ENCODE results near the gene IGSF3. TPM values are rescaled to one million over a fixed set of nuclear protein-coding genes. Genes with fewer than 3 reads are reported as not detected.
A peak's percentile ranks its signal among the peaks of the same experiment; 100 is the strongest.

IGSF3 gene
- total RNA-seq, 1 experiment from 2014 or later = 24.9 TPM

GRCh38 chr1:116686723-116687352 is 19.3 kb upstream of the IGSF3 start:
- no peak for DNase-seq (ENCODE audit: low read depth)

- no peak for DNase-seq (ENCODE audit: low read depth)
Measured at GRCh38 chr1:116686175-116686574, 18.6 kb upstream of the IGSF3 start.

- DNase-seq (ENCODE audit: low read depth) = no peak
Measured at GRCh38 chr1:116684575-116684974, 17.0 kb upstream of the IGSF3 start.

GRCh38 chr1:116682641-116683221 is 15.2 kb upstream of the IGSF3 start:
- DNase-seq (ENCODE audit: low read depth) = no peak

GRCh38 chr1:116681343-116681899 is 13.9 kb upstream of the IGSF3 start:
- no peak for DNase-seq (ENCODE audit: low read depth)

GRCh38 chr1:116680752-116681151 is 13.2 kb upstream of the IGSF3 start:
- no peak for DNase-seq (ENCODE audit: low read depth)

GRCh38 chr1:116679828-116680628 is 12.5 kb upstream of the IGSF3 start:
- no peak for DNase-seq (ENCODE audit: low read depth)

GRCh38 chr1:116679091-116679827 is 11.7 kb upstream of the IGSF3 start:
- DNase-seq (ENCODE audit: low read depth) = no peak

GRCh38 chr1:116678732-116679090 is 11.2 kb upstream of the IGSF3 start:
- no peak for DNase-seq (ENCODE audit: low read depth)

GRCh38 chr1:116677474-116678062 is 10.0 kb upstream of the IGSF3 start:
- no peak for DNase-seq (ENCODE audit: low read depth)

- no peak for DNase-seq (ENCODE audit: low read depth)
Measured at GRCh38 chr1:116676291-116676690, 8.8 kb upstream of the IGSF3 start.

GRCh38 chr1:116674751-116675150 is 7.2 kb upstream of the IGSF3 start:
- DNase-seq (ENCODE audit: low read depth) = no peak

GRCh38 chr1:116674011-116674531 is 6.5 kb upstream of the IGSF3 start:
- DNase-seq (ENCODE audit: low read depth) = no peak

- peak; percentile 20 for DNase-seq (ENCODE audit: low read depth)
Measured at GRCh38 chr1:116671912-116672311, 4.4 kb upstream of the IGSF3 start.

- DNase-seq (ENCODE audit: low read depth) = no peak
Measured at GRCh38 chr1:116671072-116671760, 3.7 kb upstream of the IGSF3 start.

GRCh38 chr1:116668277-116668676 is 744 bp upstream of the IGSF3 start:
- no peak for DNase-seq (ENCODE audit: low read depth)

GRCh38 chr1:116667078-116667574 is 407 bp downstream of the IGSF3 start:
- peak; percentile 17 for DNase-seq (ENCODE audit: low read depth)

GRCh38 chr1:116666187-116667077 is 1.1 kb downstream of the IGSF3 start:
- no peak for DNase-seq (ENCODE audit: low read depth)

GRCh38 chr1:116664978-116665371 is 2.6 kb downstream of the IGSF3 start:
- DNase-seq (ENCODE audit: low read depth) = no peak
